ENCODE data around the gene GSTA4.

GSTA4 gene, protein sequence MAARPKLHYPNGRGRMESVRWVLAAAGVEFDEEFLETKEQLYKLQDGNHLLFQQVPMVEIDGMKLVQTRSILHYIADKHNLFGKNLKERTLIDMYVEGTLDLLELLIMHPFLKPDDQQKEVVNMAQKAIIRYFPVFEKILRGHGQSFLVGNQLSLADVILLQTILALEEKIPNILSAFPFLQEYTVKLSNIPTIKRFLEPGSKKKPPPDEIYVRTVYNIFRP

DNA sequence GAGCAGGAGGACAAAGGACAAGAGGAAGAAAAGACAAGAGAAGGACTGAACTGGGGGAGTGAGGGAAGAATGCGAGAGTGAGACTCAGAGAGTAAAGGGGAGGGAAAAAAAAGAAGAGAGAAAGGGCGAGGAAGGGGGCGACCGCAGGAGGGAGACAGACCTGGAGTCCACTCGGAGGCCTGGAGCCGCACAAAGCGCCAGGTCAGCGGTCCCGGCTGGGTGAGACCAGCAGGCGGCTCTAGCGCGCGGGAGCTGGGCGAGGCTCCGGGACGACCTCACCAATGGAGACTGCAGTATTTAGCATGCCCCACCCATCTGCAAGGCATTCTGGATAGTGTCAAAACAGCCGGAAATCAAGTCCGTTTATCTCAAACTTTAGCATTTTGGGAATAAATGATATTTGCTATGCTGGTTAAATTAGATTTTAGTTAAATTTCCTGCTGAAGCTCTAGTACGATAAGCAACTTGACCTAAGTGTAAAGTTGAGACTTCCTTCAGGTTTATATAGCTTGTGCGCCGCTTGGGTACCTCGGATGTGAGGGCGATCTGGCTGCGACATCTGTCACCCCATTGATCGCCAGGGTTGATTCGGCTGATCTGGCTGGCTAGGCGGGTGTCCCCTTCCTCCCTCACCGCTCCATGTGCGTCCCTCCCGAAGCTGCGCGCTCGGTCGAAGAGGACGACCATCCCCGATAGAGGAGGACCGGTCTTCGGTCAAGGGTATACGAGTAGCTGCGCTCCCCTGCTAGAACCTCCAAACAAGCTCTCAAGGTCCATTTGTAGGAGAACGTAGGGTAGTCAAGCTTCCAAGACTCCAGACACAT, at the start of gene GSTA4:
GSTA4 (minus strand) TSS at position 196 of the 824 bp plus-strand sequence. CDS start 1,041 bp downstream, outside the sequence.
- DNase-seq, result peak; percentile 99

DNA sequence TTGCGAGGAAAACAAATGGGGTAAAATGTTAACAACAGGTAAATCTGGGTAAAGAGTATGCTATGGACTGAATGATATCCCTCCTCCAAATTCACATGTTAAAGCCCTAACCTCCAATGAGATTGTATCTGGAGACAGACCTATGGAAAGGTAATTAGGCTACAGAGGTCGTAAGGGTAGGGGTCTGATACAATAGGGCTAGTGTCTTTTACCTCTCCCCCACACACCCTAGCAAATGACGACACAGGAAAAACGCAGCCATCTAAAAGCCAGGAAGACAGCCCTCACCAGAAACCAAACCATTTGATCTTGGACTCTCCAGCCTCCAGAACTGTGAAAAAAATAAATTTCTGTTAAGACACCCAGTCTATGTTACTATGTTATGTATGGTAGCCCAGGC, 49.5 kb upstream of the GSTA4 start:
- no peak for DNase-seq

DNA sequence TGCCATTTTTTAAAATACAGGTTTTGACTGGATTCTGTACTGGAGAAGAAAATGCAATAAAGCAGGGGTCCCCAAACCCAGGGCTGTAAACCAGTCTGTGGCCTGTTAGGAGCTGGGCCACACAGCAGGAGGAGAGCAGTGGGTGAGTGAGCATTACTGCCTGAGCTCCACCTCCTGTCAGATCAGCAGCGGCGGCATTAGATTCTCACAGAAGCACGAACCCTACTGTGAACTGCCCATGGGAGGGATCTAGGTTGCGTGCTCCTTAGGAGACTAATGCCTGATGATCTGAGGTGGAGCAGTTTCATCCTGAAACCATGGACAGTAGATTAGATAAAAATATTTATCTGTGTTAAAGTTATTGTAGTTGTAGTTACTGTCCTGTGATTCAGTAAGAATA, 49.0 kb upstream of the GSTA4 start:
- DNase-seq, result peak; percentile 74

DNA sequence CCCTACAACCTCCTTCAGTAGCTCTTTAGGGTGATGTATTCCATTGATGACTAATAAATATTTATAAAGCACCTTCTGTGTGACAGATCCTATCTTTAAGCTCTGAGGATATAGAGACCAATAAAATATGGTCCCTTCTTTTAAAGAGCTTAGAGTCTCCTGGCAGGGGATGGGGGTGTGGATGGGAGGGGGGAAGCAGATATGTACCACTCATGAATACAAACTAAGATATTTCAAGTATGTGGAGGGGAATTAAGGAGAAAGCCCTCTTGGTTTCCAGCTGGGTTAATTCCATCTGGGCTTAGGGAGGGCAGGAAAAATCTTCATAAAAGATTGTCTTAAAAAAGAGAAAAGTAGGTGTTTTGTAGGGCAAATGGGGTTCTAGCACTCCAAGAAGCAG, 48.5 kb upstream of the GSTA4 start:
- DNase-seq, result peak; percentile 39

DNA sequence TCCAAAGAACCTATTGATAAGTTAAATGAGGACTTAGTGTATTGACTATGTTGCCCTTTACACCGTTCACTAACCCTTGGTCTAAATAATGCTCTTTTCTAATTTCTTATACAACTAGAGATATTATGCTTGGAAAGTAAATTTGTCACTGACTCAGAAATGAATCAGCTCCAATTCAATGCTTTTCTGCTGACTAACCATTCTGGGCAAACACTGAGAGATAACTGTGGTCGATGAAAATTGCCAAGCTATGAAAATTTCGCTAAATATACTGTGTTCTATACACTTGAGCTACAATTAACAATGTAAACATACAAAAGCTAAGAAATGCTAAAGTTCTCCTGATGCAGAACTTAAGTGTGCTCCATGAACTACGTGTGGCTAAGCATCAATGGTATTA, 47.0 kb upstream of the GSTA4 start:
- DNase-seq, result no peak

DNA sequence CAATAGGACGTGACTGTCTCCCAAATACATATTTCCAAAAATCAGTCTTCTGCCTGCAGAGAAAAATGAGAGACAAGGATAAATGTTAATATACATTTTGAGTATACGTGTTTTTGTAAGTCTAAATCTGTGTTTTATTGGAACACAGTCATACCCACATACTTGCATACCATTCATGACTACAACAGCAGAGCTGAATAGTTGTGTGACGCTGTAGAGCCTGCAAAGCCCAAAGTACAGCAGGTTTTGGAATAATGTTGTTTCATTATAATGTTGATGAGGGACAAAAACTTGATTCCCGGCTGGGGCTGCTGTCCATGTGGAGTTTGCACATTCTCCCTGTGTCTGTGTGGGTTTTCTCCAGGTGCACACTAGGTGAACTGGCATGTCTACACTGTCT, 46.3 kb upstream of the GSTA4 start:
- DNase-seq, result no peak

DNA sequence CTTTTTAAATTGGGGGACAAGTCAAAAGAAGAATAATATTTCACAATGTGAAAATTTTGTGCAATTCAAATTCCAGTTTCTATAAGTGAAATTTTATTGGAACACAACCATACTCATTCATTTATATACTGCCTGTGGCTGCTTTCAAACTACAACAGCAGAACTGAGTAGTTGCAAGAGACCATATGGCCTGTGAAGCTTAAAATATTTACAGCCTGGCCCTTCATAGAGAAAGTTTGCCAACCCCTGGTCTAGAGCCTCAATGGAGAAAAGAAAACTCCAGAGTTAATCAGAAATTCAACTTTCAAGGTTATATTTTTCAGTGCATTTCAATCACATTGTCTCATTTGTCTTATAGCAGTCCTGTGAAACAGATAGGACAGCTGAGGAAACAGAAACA, 43.5 kb upstream of the GSTA4 start:
- no peak for DNase-seq

DNA sequence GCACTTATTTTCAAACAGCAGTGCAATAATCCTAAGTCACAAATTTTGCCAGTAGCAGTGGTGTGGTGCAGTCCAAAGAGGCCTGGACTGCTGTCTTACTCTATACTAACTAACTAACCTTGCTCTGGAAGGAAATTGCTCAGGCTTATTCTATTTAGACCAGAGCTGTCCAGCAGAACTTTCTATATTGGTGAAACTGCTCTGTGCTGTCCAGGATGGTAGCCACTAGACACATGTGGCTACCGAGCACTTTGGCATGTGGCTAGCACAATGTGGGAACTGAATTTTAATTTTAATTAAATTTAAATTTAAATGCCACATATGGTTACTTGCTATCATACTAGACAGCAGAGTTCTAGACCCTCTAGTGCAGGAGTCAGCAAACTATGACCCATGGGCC, 43.1 kb upstream of the GSTA4 start:
- DNase-seq, result no peak

DNA sequence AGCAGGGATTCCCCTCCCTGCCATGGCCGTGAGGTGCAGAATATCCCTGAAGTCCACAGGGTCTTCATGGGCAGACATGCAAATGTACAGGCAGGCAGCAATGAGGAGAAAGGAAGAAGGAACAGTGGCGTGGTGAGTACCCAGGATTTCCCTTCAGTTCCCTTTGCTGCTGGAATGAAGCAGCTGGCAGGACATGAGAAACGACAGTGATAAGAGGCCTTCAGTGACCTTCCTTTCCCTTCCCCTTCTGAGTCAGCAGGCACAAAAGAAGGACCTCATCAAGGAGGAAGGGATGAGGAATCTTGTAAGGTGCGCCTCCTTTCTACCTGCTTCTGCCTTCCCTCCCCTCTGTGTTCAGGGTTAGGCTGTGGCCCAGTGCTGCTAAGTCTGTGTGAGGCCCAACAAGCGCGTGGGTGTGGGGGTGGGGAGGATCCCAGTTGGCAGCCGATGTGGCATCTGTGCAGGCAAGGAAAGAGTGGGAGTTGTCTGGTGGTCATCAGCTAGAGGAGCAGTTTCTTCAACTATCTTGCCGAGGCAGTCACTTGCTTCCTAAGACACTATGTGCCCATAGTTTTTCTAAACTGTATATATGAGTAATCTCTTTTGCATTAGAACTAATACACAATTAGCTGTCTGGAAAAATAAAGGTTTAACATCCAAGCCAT, 40.6 kb upstream of the GSTA4 start:
- DNase-seq, result no peak

DNA sequence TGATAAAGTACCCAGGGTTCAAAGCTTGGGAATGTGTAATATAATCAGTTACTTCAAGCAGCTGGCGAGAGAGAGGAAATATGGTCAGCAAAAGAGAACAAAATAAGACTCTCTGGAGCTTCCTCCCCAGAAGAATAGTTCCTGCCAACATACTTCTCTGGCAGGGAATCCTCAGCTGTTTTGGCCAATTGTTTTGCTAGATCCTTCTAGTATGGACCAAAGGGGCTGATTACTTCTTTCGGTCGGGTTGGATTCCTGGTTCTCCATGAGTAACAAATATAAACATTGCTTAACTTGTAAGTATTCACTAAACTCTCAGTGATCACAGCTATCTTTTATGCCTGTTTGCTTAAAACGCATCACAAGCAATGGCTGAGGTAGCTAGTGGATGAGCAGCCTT, 38.7 kb upstream of the GSTA4 start:
- no peak for DNase-seq

DNA sequence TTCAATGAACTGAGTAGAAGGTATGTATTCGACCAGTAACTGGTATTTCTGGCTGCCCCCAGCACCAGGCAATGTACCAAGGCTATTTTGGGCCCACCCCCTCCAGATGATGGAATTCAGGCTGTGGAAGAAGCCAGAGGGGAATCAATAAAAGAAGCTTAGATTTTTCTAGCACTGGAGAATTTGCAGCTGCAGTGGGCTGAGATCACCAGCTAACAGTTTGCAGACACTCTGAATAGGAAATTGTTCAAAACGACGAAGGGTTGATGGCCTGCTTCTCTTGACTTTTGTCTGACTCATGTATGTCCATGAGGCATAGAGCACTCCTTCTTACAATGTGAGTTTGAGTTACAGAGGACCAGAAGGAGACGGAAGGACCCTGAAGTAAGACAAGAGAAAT, 37.8 kb upstream of the GSTA4 start:
- no peak for DNase-seq

DNA sequence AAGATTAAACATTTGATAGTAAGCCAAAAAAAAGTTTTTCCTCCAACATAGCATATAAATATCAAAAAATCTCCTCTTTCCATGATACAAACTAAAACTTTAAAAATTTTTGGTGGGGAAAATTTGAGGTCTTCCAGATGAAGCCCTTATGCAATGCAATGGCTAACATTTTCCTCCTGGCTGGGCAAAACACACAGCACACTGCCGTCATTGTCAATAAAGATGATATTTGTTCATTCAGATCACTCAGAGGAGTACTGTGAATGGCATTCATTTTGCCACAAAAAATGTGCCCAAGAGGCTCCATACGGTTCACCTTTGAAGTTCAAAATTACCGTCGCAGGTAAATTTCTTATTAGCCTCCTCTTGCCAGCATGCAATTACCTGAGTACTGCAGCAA, 36.2 kb upstream of the GSTA4 start:
- no peak for DNase-seq

DNA sequence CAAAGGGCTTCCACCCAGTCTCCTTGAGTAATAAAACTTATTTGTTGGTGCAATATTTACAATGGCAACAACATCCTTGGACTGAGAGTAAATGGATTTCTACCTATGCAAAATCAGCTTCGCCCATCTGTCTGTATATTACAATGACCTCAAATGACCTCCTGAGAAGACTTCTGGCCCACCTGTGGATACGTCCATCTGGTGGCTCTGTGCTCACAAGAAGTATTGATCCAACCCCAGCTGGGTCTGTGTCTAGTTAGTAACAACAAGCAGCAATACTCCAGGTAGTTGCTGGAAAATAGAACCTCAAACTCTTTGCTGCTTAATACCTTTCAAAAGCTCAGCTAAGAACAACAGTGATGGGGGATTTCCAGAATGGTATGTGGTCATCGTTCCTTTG, 34.7 kb upstream of the GSTA4 start:
- DNase-seq, result peak; percentile 33

DNA sequence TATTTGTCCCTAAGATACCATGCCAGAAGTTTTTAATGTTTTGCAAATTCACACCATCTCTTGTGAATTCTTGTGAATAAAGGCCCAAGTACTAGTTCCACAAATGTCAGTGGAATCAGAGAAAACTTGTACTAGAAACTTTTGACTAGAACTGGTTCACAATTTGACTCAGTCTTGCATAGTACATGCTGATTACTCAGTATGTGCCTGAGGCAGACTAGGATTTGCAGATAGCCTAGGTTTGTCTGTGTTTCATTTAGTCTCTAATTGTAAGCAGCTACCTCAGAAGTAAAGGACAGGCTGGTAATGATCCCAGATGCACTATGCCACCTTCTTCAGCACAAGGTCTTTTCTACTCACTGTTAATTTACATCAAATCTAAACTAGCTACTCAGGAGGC, 34.2 kb upstream of the GSTA4 start:
- DNase-seq, result no peak

DNA sequence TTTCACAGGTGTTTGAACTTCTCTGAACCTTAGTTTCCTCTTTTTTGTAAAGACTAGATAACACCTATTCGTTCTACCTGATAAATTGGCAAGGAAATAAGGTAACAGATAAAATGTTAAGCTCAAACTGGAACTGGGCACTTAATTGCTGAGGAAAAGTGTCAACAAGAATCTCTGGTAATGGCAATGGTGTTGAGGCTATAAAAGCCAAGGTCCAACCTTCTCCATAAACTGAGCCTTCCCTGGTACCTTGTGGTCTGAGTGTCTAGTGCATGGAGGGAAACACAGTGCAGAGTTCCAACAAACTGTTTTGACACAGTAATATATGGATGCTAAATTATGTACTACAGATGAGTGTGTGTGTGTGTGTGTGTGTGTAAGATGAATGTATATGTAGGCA, 33.4 kb upstream of the GSTA4 start:
- DNase-seq, result no peak

DNA sequence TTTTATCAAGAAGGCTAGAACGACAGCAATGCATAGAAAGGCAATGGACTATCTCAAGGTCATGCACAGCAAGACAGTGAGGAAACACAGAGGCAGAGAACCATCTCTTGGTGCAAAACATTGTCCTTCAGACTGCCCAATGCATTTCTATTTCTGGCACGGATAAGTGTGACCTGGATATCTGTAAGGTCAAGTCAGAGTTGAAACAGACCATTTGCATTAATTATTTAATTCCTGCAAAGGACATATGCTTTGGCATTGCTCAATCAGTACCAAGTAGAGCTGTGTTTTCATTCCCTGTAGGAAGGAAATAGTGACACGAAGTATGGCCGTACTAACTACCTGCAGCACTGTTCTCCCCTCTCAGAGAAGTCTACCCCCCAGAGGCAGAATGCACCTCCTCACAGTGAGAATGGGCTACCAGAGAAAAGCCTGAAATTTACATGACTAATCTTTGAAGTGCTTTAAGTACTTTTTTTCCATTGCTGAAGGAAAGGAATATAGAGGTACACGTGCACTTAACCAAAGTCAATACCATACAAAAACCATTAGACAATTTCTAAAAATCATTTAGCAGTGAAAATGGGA, 32.1 kb upstream of the GSTA4 start:
- DNase-seq, result no peak

DNA sequence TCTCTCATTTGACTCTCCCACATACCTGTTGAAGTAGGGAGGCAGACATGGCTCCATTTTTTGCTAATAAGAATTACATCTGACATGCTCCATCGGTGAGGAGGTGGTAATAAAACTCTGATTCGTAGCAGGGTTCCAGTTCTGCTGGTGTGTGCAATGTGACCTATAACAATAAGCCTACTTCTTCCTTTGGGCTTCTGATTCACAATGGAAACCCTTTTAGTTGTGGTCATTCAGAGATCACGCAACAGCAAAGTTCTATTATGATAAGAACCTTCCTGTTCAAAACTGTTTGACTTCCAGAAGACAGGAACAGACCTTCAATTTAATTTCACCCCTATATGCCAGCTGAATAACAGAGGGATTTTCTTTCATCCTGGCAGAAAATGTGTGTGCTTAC, 31.4 kb upstream of the GSTA4 start:
- DNase-seq, result no peak

DNA sequence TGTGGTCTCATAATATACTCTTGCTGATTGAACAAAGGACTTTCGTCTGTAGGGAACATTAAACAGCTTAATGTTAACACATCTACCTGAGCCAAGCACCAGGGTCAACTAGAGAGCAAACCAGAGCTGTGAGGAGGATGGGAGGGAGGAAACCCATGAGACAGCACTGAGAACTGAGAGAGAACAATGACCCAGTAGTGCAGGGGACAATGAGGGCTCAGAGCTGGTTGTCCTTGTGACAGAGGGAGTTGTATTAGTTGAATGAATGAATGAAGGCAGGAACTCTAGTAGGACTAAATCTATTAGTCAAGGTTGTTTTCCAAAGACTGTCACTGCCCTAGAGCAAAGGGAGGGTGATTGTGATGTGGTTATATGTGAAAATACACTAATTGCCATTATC, 28.2 kb upstream of the GSTA4 start:
- no peak for DNase-seq

DNA sequence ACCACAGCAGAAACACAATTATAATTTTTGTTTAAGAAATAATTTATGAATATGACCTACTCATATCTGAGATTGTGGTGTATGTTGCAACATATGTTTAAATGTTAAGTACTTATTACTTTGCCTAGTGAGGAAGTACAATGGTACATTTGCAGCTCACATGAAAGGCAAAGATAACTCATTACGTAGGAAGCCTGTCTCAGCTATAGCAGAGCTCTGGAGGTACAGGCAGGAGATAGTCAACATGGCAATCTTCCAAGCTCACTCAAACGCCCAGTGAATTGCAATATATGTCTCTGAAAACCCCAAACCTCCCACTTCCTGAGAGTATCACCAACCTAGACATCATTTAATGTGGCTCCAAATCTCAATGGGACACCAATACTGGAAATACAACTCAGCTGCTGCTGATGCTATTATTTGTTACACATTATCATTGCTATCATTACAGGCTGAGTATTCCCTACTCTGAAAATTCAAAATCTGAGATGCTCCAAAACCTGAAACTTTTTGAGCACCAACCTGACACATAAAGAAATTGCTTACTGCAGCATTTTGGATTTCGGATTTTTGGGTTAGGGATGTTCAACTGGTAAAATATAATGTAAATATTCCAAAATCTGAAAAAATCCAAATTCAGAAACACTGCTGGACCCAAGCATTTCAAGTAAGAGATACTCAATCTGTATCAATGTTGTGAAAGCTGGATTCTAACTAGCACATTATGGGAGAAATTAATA, 25.1 kb upstream of the GSTA4 start:
- no peak for DNase-seq

DNA sequence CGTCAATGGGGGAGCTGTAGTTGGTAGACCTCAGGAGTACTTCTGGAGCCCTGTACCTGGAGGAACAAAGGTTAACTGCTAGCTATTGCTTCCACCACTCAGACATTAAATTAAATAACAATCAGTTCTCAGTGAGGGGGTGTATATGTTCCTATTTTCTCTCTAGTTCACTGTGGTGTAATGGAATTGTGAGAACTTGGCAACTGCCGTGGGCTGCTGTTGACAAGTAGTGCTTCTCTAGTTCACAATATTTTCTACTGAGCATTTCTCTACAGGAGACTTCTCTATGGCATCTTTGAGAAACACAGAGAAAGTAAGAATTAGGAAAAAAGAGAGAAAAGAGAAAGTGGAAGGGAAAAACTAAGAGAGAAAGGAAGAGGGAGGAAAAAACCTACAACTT, 23.4 kb upstream of the GSTA4 start:
- no peak for DNase-seq

DNA sequence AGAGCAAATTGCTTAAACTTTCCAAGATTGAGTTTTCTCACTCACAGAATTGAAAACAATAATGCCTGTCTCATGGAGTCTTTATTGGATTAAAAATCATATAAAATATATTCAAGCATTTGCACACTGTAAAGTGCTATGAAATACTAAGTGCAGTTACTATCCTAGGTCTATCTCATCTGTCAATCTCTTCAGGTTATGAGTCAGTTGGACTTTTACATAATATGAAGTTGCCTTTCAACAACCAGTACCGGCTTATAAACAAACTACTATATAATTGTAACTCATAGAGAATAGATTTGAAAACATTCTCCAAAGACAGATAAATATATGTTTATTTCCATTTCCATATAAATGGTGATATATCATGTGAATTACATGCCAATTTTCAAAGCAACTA, 20.4 kb upstream of the GSTA4 start:
- no peak for DNase-seq

DNA sequence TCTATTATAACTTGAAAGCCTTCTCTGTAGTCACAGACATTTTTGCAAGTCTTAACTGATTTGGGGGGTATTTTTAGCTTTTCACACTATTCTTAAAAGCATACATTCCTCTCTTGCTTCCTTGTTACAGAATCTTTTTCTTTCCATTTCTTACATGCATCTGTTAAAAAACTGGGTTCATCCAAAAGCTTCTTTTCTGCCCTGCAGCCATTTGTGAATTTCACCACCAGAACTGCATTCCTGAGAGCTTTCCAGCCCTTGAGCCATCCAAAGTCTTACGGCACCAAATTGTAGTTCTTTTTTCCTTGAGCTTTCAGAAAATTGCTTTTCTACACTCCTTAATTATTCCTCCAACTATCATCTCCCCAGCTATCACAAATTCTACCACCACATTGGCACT, 19.7 kb upstream of the GSTA4 start:
- DNase-seq, result no peak

DNA sequence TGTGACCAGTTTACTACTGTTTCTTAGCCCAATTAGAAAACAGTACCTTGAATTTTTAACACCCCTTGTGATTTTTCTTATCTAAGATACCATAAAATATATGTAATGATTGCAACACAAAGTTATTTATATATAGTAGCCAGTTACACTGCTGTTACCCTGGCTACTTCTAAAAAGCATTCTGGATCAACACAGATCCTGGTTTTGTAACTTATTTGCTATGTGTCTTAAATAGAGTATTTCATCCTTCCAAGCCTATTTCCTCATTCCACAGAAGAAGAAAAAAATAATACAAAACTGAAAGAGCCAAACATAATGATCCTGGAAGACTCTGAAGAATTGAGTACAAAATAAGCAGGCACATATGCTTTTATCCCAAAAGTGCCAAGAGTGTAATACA, 19.0 kb upstream of the GSTA4 start:
- DNase-seq, result no peak
